ENCODE results near the gene ANKZF1.

DNA sequence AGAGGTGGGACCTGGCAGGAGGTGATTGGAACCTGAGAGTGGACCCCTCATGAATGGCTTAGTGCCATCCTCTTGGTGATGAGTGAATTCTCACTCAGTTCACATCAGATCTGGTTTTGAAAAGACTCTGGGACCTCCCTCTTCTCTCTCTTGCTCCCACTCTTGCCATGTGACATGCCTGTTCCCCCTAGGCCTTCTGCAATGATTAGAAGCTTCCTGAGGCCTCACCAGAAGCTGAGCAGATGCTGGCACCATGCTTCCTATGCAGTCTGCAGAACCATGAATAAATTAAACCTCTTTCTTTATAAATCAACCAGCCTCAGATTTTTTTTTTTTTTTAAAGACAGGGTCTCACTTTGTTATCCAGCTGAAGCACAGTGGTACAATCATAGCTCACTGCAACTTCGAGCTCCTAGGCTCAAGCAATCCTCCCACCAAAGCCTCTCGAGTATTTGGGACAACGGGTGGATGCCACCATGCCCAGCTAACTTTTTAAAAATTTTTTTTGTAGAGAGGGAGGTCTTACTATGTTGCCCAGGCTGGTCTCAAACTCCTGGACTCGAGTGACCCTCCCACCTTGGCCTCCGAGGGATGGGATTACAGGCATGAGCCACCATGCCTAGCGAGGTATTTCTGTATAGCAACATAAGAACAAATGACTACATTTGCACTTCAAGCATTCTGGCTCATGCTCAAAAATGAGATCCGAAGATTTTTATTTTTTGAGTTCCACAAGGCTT, 25.0 kb upstream of the ANKZF1 start:
- TF ChIP-seq GATA2 (IDR thresholded peaks at IDR 0.05; ENCODE audit: low read depth, low read length) (no peak), GATA3 (IDR thresholded peaks at IDR 0.05; ENCODE audit: low read depth, low read length) (no peak)

Measured in SH-SY5Y (cell line).